D341Med (cell line): ENCODE results near the gene SLC10A7.

Source experiments
- DNase-seq: peaks from one replicate; pipeline ENCODE4 v3.0.0; 2012; ENCODE audit warnings: low spot score

SLC10A7 gene

DNA sequence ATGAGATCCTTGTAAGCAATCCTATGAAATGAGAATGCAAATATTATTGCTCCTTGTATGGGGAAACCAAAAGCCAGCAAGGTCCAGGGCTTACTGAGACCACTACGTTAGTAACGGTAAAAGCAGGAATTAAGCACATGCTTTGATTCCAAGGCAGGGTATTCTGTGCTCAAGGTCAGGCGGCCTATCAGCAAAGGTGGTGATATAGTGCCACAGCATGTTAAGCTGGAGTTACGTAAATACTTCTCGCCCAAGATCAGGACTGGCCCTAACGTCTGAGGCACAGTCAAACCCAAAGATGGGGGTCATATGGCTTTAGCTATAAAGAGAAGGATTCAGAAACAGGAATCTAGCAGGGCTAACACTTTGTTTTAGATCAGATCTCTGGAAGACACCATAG is 27.6 kb downstream of the SLC10A7 start:
- no peak for DNase-seq

DNA sequence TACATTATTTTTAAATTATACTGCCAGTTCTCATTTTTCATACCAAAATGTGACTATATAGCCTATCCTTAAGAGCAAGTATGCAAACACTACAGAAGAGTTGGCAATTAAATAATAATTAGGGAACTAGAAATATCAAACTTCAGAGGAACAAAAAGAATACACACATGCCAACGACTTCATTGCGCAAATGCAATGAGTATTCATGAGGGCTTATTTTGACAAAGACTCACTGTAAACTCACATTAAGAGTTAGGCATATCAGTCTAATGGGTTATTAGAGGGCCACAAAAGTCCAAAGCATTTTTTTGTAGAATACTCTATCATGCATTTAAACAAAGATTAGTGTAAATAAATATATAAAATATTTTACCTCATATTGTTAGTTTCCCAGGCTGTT is 31.6 kb downstream of the SLC10A7 start:
- no peak for DNase-seq

DNA sequence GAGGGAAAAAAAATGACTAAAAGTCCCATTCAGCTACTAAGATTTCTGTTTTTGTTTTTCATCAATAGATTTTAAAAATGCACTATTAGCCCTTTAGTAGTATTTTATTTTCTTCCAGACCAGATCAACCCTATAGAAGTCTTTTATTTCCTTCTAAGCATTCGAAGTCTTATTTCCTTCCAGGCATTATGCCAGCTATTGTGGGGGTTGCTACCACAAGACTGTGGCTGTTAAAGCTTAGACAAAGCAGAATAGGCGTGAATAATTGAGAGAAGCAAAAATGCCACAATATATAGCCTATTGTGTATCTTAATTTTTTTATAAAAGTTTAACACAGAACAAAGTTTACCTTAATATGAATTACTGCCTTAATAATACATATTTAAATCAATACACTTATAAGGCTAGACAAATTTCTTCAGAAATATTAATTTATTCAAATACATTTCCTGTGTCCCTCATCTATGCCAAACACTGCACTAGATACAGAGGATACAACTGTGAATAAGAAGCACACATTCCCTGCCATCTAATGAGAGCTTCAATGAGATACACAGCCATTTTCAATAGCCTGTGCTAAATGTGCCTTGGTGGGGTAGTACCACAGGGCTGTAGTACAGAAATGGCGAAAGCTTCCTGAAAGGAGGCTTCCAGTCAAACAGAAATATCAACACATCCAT is 33.1 kb downstream of the SLC10A7 start:
- DNase-seq: no peak

DNA sequence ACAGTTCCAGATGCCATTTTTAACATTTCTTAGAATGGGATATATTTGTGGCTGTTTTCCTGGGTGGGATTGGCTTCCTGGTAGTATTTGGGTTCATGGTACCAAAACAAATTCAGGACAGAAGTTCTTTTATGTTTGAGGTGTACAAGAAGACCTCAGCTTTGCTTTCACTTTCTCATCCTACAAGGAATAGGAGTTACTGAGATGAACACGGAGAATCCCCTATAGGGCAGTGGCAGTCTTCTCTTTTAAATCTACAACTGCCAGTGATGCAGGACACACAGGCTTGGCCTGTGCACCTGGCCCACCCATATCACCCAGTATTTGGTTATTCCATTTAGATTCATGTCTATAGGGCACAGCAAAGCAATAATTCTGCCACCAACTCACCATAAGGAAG is 35.2 kb downstream of the SLC10A7 start:
- no peak for DNase-seq

DNA sequence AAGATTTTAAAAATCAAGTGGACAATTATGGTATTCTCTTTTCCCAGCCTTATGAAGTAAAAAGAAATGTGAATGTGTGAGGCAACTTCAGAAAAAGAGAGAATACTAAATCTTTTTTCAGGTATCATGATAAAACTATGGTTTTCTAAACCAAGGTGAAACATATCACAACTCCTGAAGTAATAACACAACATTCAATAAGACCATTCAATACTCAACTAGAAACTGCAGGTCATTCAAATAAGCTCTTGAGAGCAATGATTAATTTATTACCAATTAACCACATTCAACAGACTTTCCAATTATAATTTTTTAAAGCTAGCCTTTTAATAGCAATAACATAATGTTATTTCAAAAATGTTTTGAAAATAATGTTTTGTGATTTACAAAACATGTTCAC is 35.8 kb downstream of the SLC10A7 start:
- DNase-seq: no peak

DNA sequence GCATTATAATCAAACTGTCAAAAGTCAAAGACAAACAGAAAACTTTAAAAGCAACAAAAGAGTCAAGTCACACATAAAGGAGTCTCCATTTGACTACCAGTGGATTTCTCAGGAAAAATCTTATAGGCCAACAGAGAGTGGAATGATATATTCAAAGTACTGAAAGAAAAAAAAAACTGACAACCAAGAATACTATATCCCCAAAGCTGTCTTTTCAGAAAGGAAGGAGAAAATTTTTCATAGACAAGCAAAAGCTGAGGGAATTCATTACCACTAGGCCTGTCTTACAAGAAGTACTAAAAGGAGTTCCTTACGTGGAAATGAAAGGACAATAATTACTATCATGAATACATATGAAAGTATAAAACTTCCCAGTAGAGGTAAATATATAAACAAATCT is 39.0 kb downstream of the SLC10A7 start:
- DNase-seq: no peak

DNA sequence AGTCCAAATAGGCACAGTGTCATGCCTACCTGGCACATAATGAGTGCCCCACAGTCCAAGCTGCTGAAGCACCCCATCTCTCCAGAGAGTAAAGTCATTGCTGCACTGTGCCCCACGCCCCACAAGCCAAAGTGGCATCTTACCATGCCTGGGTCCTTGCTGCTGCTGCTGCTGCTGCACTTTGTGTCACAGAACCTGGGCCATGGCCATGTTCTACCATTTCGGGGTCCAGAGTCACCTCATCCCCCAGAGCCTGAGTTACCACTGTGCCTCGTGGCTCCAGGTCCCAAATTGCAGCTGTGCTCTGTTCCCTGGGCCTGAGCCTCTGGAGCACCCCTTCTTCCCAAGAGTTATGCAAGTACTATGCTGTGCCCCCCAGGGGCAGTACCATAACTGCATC is 40.5 kb downstream of the SLC10A7 start:
- no peak for DNase-seq

DNA sequence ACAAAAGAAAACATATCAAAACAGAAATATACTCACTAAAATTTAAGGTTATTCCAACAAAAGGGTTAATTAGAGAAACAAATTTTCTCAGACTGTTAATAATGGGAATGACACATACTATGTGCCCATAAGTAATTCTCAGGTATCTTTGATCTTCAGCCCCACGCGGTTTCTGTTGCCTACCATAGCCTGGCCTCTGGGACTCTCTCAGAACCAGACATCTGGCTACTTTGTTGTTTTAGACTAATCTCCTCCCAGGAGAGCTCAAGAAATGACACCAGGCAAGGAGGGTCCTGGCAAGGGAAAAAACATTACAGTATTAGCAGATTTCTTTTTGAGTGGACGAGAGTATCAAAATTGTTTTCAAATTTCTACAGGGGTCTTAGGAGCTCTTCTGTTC is 43.7 kb downstream of the SLC10A7 start:
- DNase-seq: peak; percentile 81

DNA sequence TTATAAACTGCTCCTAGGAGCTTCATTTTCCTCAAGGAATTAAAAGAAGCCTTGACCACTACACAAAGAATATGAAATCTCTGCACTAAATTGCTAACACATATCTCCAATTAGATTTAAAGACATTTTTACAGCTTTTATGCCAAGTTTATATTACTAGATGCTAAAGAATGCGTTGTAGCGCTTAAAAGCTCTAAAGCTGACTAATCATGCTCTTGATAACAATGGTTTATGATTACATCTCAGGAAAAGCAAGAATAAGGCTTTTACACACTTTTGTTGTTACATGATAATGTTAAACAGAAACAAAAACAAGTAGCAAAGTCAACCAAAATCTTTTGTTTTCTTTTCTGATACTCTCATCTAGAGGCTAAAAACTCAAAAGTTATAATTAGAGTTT is 44.7 kb downstream of the SLC10A7 start:
- DNase-seq: no peak

DNA sequence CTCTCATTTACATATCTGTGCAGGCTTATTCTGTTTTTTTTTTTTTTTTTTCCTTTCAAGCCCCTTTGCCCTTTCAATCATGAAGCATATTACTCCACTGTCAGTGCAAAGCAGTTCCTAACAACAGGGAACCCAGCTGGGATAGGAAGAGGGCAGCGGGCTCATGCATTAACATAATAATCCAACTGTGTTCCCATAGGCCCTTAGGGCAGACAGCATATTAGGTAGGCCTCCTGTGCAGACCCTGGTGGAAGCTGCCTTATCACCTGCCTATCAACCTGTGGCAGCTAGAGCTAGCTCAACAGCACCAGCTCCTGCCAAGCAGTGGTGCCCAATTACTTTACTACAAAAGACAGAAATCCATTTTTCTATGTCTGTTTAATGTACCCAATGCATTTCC is 49.3 kb downstream of the SLC10A7 start:
- peak; percentile 37 for DNase-seq

DNA sequence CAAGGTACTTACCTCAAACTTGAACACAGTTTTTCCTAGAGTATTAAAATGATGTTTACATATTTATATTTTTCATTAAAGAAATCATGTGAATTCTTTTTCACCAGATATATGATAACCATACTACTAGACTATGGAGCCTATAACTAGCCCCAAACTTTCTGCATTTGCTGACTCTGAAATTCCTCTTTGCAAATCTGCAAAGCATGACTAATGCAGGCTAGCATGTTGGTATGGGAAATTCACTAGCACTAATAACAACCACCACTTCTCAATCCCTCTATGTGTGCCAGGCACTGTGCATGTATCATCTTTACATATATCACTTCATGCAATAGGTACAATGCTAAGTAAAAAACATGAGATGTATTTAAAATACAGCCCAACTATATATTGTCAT is 51.1 kb downstream of the SLC10A7 start:
- DNase-seq: no peak

DNA sequence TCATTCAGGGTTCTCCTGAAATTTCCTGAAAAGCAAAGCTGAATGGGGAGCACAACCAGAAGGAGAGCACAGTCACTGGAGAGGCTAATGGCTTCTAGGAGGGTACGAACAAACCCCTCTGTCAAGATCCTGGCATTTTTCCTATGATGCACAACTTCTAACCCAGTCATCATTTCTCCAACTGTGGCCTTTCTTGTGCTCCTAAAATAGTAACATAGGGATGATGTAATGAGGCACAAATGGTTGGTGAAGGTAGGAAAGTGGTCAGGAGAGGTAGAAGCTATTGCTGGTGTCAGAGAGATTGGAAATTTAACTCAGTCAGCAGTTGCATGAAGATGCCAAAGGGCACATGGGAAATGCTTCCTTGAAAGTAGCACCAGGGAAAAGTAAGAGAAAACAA is 52.7 kb downstream of the SLC10A7 start:
- DNase-seq: no peak

DNA sequence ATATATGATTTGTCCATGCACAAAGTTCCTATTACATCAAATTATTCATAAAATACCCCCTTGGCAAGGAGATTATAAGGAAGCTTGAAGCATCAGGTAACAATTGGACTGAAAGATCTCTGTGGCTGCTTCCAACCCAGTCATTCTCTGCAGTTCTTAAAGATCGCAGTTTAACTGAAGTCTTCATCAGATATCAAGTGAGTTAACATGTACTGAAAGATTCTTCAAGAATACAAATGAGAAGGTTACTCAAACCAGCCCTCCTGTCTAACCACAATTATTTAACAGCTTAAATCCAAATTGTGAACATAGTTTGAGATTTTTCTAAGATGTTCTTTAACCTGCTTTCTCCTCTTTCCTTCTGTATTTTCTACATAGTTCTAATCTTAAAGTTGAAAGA is 56.1 kb downstream of the SLC10A7 start:
- DNase-seq: no peak

DNA sequence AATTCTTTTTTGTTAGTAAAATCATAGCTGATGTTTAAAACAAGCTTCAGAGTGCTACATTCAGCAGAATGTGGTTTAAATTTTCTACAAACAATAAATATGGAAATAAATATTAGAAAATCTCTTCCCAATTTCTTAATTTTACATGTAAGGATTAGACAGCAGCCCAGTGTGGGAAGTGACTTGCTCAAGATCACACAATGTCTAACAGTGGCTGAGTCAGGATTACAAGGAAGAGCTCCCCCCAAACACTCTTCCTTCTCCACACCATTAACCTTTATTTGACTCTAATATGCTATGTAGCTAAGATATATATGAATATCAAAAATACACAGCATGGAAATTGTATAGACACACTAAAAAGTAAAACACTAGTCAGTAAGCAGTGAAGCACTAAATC is 59.5 kb downstream of the SLC10A7 start:
- DNase-seq: no peak

DNA sequence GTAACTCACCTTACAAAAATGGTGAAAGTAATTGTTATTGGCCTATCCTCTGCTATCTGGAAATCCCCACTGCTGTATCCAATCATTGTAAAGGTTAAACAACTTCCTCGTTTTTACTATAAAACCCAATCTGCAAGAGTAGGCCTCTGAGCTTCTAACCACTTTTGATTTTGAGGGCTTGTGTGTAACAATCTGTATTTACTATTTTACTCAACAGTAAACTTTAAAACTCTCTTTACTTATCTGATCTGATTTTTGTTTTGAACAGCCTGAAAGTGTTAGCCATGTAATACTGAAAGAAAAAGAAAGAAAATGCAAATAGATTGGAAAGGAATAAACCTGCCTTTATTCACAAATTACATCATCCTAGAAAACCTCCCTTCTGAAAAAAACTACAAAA is 63.1 kb downstream of the SLC10A7 start:
- no peak for DNase-seq

DNA sequence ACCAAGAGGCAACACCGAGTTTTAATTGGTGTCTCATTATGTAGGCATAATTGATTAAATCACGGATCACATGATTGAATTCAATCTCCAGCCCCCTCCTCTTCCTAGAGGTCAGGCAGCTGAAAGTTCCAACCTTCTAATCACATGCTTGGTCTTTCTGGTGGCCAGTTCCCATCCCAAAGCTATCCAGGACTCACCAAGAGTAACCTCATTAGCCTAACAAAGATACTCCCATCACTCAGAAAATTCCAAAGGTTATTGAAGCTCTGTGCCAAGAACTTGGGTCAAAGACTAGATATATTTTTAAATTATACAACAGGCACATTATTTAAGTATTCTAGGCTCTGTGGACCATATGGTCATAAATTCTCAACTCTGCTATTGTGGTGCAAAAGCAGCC is 65.1 kb downstream of the SLC10A7 start:
- DNase-seq: no peak

DNA sequence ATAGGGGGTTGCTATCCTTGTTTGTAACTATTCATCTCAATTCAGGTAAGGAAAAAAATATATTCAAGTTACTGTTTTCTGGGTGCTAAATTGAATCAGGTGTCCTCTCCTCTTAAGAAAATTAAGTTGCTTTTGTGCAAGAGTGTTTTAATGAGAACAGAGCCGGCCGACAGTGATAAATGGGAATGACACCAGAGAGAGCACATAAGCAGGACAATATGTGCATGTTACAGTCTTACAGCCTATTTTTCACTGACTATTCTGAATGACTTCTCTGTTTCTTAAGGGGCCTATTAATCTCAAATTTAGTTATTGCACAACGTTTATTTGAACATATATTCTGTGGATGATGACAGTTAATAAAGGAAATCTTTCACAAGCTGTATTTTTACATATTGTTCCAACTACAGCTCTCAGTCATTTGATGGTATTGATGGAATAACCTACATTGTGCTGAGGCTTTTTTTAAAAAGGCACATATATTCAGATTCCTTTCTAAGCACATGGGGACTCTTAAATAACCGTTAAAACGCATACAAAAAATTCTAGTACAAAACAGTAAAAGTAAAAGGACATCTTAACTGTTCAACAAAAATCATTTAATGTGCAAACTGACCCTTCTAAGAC is 68.4 kb downstream of the SLC10A7 start:
- no peak for DNase-seq

DNA sequence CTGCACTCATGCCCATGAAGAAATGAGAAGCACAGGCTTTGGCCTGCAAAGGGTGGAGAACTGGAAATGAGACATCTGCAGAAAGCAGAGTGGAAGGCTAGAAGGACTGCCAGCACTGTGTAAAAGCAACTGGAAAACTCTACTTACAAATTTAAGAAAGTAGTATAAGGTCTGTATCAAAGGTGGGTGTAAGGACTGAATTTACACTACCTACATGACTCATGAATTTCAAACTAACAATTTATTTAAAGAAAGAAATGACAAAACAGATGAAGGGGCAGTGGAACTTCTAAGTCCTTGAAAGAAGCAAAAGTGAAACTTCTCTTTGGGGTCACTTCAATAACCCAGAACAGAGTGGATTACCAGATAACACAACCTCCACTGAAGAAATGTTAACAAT is 71.2 kb downstream of the SLC10A7 start:
- no peak for DNase-seq

DNA sequence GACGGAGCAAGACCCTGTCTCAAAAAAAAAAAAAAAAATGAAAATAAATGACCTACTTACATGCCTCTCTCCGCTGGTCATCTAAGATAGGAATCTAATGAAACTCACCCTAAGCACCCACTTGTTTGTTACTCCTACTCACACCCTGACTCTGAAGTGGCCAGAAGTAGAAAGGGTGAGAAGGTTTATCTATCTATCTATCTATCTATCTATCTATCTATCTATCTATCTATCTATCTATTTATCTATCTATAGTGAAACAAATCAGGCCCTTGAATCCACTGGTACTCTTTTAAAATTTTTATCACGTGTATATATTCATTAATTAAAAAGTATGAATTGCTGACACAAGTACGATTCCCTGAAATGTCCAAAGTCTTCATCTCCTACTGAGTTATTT is 75.2 kb downstream of the SLC10A7 start:
- no peak for DNase-seq

DNA sequence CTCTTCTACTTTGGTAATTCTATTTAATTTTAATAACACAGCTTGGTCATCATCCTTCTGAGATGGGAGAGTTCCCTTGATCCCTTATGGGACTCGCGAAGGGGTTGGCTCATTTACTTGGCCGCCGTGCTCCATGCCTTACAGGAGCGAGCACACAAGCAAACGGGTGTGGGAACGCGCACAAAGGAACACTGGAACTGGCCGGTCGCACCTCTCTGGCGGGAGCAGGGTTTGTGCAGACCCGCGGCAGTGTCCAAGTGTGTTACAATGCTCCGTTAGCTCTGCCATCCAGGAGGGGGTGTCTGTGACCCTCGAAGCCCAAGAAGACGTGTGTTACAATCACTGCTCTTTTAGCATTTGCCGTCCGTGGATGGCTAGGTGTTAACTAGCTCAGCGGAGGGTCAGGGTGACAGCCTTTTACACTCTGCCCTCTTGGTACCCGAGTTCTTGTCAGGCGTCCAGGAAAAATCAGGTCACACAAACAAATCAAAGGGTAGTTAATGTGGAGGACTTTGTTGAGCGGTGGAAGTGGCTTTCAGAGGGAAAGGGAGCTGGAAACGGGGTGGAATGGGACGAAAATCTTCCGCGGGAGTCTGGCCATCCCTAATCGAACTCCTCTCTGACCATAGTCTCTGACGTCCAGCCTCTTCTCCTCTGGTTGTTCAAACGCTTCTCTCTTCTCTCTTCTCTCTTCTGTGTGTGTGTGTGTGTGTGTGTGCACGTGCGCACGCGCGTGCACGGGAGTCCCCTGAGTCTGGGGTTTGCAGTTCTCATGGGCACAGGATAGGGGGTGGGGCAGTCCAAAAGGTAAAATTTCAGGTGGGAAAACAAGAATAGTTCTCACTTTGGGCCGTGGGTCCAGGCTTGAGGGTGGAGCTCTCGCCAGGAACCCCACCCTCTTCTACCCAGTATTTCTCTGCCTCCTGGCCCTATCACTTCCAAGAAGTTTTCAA is 76.3 kb downstream of the SLC10A7 start:
- no peak for DNase-seq

DNA sequence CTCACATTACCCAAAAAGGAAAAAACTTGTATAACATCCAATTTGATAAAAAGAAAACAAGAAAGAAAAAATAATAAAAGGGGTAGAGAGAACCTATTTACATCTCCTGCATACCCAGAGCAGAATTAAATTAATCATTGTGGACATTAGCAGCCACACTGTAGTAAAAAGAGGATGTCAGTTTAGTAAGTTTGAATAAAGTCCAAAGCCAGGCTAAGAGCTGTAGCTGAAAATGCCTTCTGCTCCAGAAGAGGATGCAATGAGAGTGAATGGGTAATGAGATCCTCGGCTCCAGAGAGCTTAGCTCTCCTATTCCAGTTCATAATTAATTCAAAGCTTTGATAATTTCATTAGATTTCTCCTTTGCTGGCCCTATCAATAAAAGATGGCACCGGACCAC is 78.2 kb downstream of the SLC10A7 start:
- no peak for DNase-seq

DNA sequence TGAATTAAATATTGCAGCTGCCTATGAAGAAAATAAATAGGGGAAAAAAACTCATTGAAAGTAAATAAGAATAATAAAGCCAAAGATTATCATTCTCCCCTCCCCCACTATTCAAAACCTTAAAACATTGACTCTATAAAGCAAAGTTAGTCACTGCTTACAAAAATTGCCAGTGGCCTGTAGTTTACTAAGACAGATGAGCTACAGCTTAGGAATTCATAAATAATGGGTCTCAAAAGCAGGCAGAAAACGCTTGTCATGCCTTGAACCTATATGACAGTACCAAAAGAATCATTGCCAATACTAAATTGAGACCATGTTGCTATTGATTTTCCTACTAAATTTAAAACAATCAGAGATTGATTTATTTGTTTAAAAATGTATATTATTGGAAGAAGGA is 78.9 kb downstream of the SLC10A7 start:
- DNase-seq: no peak

DNA sequence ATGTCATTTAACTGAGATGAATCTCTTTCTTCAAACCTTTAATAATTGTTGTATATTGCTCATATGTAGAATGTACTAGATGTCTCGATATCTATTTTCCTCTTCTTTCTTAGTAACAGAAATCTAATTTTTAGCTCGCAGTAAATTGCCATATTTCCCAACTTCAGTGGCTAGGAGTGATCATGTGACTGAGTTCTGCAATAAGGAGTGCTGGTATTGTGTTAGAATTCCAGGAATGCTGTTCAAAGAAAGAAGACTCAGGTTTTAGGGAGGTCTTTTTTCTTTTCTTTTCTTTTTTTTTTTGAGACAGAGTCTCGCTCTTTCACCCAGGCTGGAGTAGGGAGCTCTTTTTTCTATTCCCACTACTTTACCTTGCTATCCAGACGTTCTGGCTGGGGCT is 81.7 kb downstream of the SLC10A7 start:
- DNase-seq: no peak
